Measurements from ENCODE around the gene LRPAP1. TPM values are rescaled to one million over a fixed set of nuclear protein-coding genes. Genes with fewer than 3 reads are reported as not detected.

Gene LRPAP1
- total and polyA plus RNA-seq, 2 donors (not counting 3 experiments of a cell fraction or from before 2014, with no cell fraction given): 90.1 to 170 TPM

DNA sequence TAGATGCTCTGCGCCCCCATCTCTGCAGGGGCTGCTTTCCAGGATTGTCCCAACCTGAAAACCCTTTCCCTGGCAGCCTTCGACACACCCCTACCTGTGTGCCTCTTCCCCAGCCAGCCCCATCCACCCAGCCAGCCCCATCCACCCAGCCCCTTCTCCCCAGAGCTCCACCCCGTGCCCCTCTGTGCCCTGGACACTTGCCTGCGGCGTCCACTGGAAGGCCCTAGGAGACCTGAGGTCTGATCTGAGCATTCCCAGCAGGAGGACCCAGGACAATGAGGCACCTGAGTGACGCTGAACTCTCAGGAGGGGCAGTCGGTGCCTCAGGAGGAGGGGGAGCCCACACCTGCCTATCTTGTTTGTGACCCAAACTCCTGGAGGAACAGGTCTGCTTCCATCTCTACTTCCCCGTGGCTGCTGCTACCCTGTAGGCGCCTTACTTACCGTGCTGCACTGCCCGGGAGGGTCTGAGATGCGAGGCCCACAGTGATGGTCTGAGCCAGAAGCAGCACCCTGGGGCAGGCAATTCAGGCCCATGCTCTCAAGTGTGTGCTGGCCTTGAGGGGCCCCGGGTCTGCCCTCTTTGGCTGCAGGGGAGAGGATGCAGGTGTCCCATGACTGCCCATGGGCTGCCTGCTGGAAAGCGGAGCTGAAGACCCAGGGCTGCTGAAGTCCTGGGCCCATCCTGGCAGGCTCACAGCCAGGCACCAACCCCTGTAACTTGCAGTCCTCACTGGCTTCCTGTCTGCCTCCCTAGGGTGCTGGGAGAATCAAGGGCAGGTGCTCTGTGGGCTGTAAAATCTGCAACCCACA is 4.9 kb downstream of the LRPAP1 start:
- Histone ChIP-seq H3K79me2 (ENCODE audit: control insufficient read depth, insufficient read depth, low read length) (peaks cover 46% of the 10 kb centered on the region), H3K9ac (replicated peaks; ENCODE audit: extremely low read depth, insufficient read depth, low read length) (no peak overlapping the region)
- dilution Hi-C loops (cut with MboI; ENCODE audit: extremely low pct_ligation_motif_present, low sequenced_read_pairs): no loop called here

More for the DNA sequence above, 4.9 kb downstream of the LRPAP1 start:
- BruUV-seq (replicated peaks): no TSS peak
- peaks cover 7% of the 10 kb centered on the region for H3K4me1 ChIP-seq (ENCODE audit: control insufficient read depth, extremely low read depth, insufficient read depth, low read length)
- TF ChIP-seq FOS (IDR thresholded peaks at IDR 0.05; ENCODE audit: borderline replicate concordance, insufficient read depth, low read length) (no peak), JUN (IDR thresholded peaks at IDR 0.05; ENCODE audit: borderline replicate concordance, insufficient read depth, insufficient read length, low read depth) (no peak), POLR2A (IDR thresholded peaks at IDR 0.05; ENCODE audit: low read depth, low read length) (no peak), EZH2 (IDR thresholded peaks at IDR 0.05; ENCODE audit: borderline replicate concordance, low read depth, low read length, severe bottlenecking) (no peak), MYC (IDR thresholded peaks at IDR 0.05; ENCODE audit: low read depth, low read length) (no peak), GATA2 (IDR thresholded peaks at IDR 0.05; ENCODE audit: insufficient read depth, insufficient read length, low read depth, low read length) (no peak), POLR2AphosphoS5 (IDR thresholded peaks at IDR 0.05; ENCODE audit: insufficient read depth, low read depth, low read length) (no peak)
- TF ChIP-seq, protein P1, sequence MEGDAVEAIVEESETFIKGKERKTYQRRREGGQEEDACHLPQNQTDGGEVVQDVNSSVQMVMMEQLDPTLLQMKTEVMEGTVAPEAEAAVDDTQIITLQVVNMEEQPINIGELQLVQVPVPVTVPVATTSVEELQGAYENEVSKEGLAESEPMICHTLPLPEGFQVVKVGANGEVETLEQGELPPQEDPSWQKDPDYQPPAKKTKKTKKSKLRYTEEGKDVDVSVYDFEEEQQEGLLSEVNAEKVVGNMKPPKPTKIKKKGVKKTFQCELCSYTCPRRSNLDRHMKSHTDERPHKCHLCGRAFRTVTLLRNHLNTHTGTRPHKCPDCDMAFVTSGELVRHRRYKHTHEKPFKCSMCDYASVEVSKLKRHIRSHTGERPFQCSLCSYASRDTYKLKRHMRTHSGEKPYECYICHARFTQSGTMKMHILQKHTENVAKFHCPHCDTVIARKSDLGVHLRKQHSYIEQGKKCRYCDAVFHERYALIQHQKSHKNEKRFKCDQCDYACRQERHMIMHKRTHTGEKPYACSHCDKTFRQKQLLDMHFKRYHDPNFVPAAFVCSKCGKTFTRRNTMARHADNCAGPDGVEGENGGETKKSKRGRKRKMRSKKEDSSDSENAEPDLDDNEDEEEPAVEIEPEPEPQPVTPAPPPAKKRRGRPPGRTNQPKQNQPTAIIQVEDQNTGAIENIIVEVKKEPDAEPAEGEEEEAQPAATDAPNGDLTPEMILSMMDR (IDR thresholded peaks at IDR 0.05; ENCODE audit: extremely low read depth in 1 of 2, insufficient read depth in 1 of 2, low read depth in 1 of 2, low read length in 2 of 2): no peak
- TF ChIP-seq, protein P2, sequence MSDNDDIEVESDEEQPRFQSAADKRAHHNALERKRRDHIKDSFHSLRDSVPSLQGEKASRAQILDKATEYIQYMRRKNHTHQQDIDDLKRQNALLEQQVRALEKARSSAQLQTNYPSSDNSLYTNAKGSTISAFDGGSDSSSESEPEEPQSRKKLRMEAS (IDR thresholded peaks at IDR 0.05; ENCODE audit: insufficient read depth, insufficient read length): no peak
- H3K36me3 ChIP-seq (ENCODE audit: control insufficient read depth in 2 of 2, extremely low read depth in 1 of 2, insufficient read depth in 2 of 2, low read length in 2 of 2): peaks cover 3 to 31% of the 10 kb centered on the region in 2 experiments
- no peak overlapping the region for H3K4me3 ChIP-seq (replicated peaks in 1 of 3; ENCODE audit: insufficient read depth in 1 of 3, low read depth in 1 of 3, low read length in 3 of 3)
- FAIRE-seq (no peak), DNase-seq (ENCODE audit: low read depth, low spot score) (no peak)
- ChIA-PET CTCF (no interaction called here), POLR2A (no interaction called here)
- H3K9me1 ChIP-seq (replicated peaks; ENCODE audit: control insufficient read depth, extremely low read depth, insufficient read depth, low read length): no peaks in the 10 kb centered on the region
- H4K20me1 ChIP-seq (replicated peaks; ENCODE audit: control insufficient read depth, extremely low read depth, insufficient read depth, low read length): peaks cover 2% of the 10 kb centered on the region
- H2AFZ ChIP-seq (ENCODE audit: low read depth, low read length): no peak overlapping the region
- H3K4me2 ChIP-seq (ENCODE audit: insufficient read depth, low read length): no peak overlapping the region
- H3K27me3 ChIP-seq (ENCODE audit: control insufficient read depth in 2 of 2, insufficient read depth in 2 of 2, low read length in 2 of 2): no peaks in the 10 kb centered on the region
- intact Hi-C loops (cut with micrococcal nuclease): no loop called here
- H3K27ac ChIP-seq (ENCODE audit: insufficient read depth, low read depth, low read length): no peak overlapping the region
- no peaks in the 10 kb centered on the region for H3K9me3 ChIP-seq (replicated peaks; ENCODE audit: control insufficient read depth, insufficient read depth, low read length)
